NCI-H774 (cell line): ENCODE measurements around the gene BUB1.
"Not testable (repeated sequence)": the region's sequence is repeated elsewhere in the genome, so short reads cannot be mapped to it uniquely, and the experiment has no call there.

Experiments used
- DNase-seq: peaks from one replicate; lab custom pipeline; 2025; lab: John Stamatoyannopoulos, UW

BUB1 gene

GRCh38 chr2:110677530-110678456, at the start of gene BUB1:
TSS of gene BUB1 (minus strand) at chr2:110678063. CDS start at chr2:110677995, 68 bp downstream.
- peak; percentile 95 for DNase-seq

GRCh38 chr2:110726285-110726684, 48.4 kb upstream of the BUB1 start:
- no peak for DNase-seq

GRCh38 chr2:110725859-110726258, 48.0 kb upstream of the BUB1 start:
- no peak for DNase-seq

GRCh38 chr2:110725370-110725769, 47.5 kb upstream of the BUB1 start:
- no peak for DNase-seq

GRCh38 chr2:110724820-110725219, 47.0 kb upstream of the BUB1 start:
- DNase-seq, result no peak

- DNase-seq, result no peak
Observed at GRCh38 chr2:110720547-110720946, 42.7 kb upstream of the BUB1 start.

- no peak for DNase-seq
Observed at GRCh38 chr2:110718990-110719389, 41.1 kb upstream of the BUB1 start.

GRCh38 chr2:110718382-110718781, 40.5 kb upstream of the BUB1 start:
- DNase-seq, result no peak

- DNase-seq, result no peak
Observed at GRCh38 chr2:110717734-110718133, 39.9 kb upstream of the BUB1 start.

- DNase-seq, result no peak
Observed at GRCh38 chr2:110716959-110717645, 39.2 kb upstream of the BUB1 start.

- no peak for DNase-seq
Observed at GRCh38 chr2:110714452-110715224, 36.8 kb upstream of the BUB1 start.

- no peak for DNase-seq
Observed at GRCh38 chr2:110713513-110714362, 35.9 kb upstream of the BUB1 start.

- no peak for DNase-seq
Observed at GRCh38 chr2:110712737-110713136, 34.9 kb upstream of the BUB1 start.

- no peak for DNase-seq
Observed at GRCh38 chr2:110708455-110708854, 30.6 kb upstream of the BUB1 start.

GRCh38 chr2:110707386-110707965, 29.6 kb upstream of the BUB1 start:
- no peak for DNase-seq

GRCh38 chr2:110702514-110703380, 24.9 kb upstream of the BUB1 start:
- DNase-seq, result no peak

GRCh38 chr2:110698253-110698652, 20.4 kb upstream of the BUB1 start:
- not testable (repeated sequence) for DNase-seq

- not testable (repeated sequence) for DNase-seq
Observed at GRCh38 chr2:110695146-110695898, 17.5 kb upstream of the BUB1 start.

GRCh38 chr2:110691612-110692258, 13.9 kb upstream of the BUB1 start:
- DNase-seq, result no peak
